ENCODE results near the gene MCF2L.

GRCh38 chr13:113000575-113000974 lies 31.6 kb downstream of the MCF2L start:
- TF ChIP-seq EP300 (IDR thresholded peaks at IDR 0.05): no peak
- TF ChIP-seq POLR2A (IDR thresholded peaks at IDR 0.05): no peak
- TF ChIP-seq CTCF (IDR thresholded peaks at IDR 0.05): no peak
